CD8-positive, alpha-beta memory T cell (primary cell): ENCODE data around the gene ZNF33A. TPM values are rescaled to one million over a fixed set of nuclear protein-coding genes. Genes with fewer than 3 reads are reported as not detected.
"Not testable (repeated sequence)": the region's sequence is repeated elsewhere in the genome, so short reads cannot be mapped to it uniquely, and the experiment has no call there.

Experiments
- CTCF ChIA-PET: fragments of 350-600 bp; sonication (Branson Sonifier 250); formaldehyde crosslinking; loops from one replicate; lab custom pipeline; 2021; ENCODE audit warnings: antibody characterized with exemption; lab: Charles Lee
- POLR2A ChIA-PET: fragments of 350-600 bp; sonication (Branson Sonifier 250); formaldehyde crosslinking; loops from one replicate; lab custom pipeline; 2021; ENCODE audit warnings: antibody characterized with exemption; lab: Charles Lee
- DNase-seq, 5 donors: peaks; one replicate each; pipeline versions ENCODE4 v3.0.0 to v3.0.0-alpha.2; 2020 to 2022; ENCODE audit warnings: mixed read lengths in 1 of 5
- H3K27ac ChIP-seq: one replicate; pipeline ENCODE4 v1.7.0; 2013; ENCODE audit warnings: low read depth, mild to moderate bottlenecking, low read length, moderate library complexity
- H3K27me3 ChIP-seq: 2 replicates; pipeline ENCODE4 v1.7.0; 2013; ENCODE audit warnings: low read length, mild to moderate bottlenecking; ENCODE audit not compliant: insufficient read depth, poor library complexity, severe bottlenecking
- H3K36me3 ChIP-seq: 2 replicates; pipeline ENCODE4 v1.7.0; 2013; ENCODE audit warnings: mild to moderate bottlenecking, low read length, moderate library complexity; ENCODE audit not compliant: insufficient read depth
- H3K4me1 ChIP-seq: 2 replicates; pipeline ENCODE4 v1.7.0; 2013; ENCODE audit warnings: mild to moderate bottlenecking, low read length, moderate library complexity; ENCODE audit not compliant: insufficient read depth
- H3K4me3 ChIP-seq: 2 replicates; pipeline ENCODE4 v1.7.0; 2013; ENCODE audit warnings: mild to moderate bottlenecking, low read length
- H3K9me3 ChIP-seq: 2 replicates; pipeline ENCODE4 v1.7.0; 2013; ENCODE audit warnings: mild to moderate bottlenecking, low read length
- H3K27ac Mint-ChIP-seq, 8 donors: one replicate each; pipeline ENCODE4 v1.8.0; 2020 to 2021; ENCODE audit warnings: mixed read lengths in 8 of 8, mild to moderate bottlenecking in 6 of 8, inconsistent platforms in 3 of 8, moderate library complexity in 3 of 8
- H3K27me3 Mint-ChIP-seq, 2 donors: one replicate each; pipeline ENCODE4 v1.8.0; 2020 to 2021; ENCODE audit warnings: mixed read lengths in 2 of 2, mild to moderate bottlenecking in 1 of 2, moderate library complexity in 1 of 2
- H3K36me3 Mint-ChIP-seq, 3 donors: one replicate each; pipeline ENCODE4 v1.8.0; 2020 to 2021; ENCODE audit warnings: mixed read lengths in 3 of 3, inconsistent platforms in 1 of 3, mild to moderate bottlenecking in 1 of 3
- H3K4me1 Mint-ChIP-seq, 3 donors: one replicate each; pipeline ENCODE4 v1.8.0; 2020 to 2021; ENCODE audit warnings: mixed read lengths in 3 of 3, inconsistent platforms in 1 of 3, mild to moderate bottlenecking in 1 of 3
- H3K4me3 Mint-ChIP-seq, 7 donors: one replicate each; pipeline ENCODE4 v1.8.0; 2020 to 2021; ENCODE audit warnings: mixed read lengths in 7 of 7, mild to moderate bottlenecking in 6 of 7, moderate library complexity in 4 of 7, inconsistent platforms in 2 of 7
- H3K9me3 Mint-ChIP-seq, 5 donors: one replicate each; pipeline ENCODE4 v1.8.0; 2020 to 2022; ENCODE audit warnings: mixed read lengths in 5 of 5, mild to moderate bottlenecking in 3 of 5, moderate library complexity in 2 of 5, inconsistent platforms in 1 of 5
- polyA plus RNA-seq: library from polyadenylated mRNA; unstranded; fragments of 300-500 nt; fragmentation: Illumina TruSeq; gene quantifications from one replicate; pipeline ENCODE4 v1.2.3, GENCODE V29; 2021
- total RNA-seq, 2 experiments: library from RNA; stranded (reverse); gene quantifications; one replicate each; pipeline ENCODE4 v1.2.3, GENCODE V29; 2021

ZNF33A gene
- total and polyA plus RNA-seq, 3 experiments from 2014 or later = 22.9 to 25.7 (median 24.1) TPM

GRCh38 chr10:38093318-38093717 is 82.8 kb downstream of the ZNF33A start:
- Histone ChIP-seq H3K4me1 (peaks cover 17% of the 10 kb centered on the region), H3K4me3 (peak overlapping the region; percentile 86), H3K36me3 (peaks cover 11% of the 10 kb centered on the region)
- CTCF ChIA-PET = interaction anchor here (1.7 to 3.9 kb wide), 2 partner anchors 83 to 117 kb away, joined by 5 to 20 read pairs; partner anchors contain the start of genes ZNF25 and ZNF33A
- Mint-ChIP-seq H3K4me1 (peaks cover 24 to 44% (median 38%) of the 10 kb centered on the region in 3 donors), H3K36me3 (peaks cover 20 to 41% (median 25%) of the 10 kb centered on the region in 3 donors), H3K4me3 (peak overlapping the region; percentile 89 to 94 (median 92)), H3K27ac (peak overlapping the region in 5 of 8 donors; percentile 29 to 98 (median 97))
- not testable (repeated sequence) for H3K9me3 ChIP-seq, H3K27ac ChIP-seq, H3K27me3 Mint-ChIP-seq, DNase-seq, H3K9me3 Mint-ChIP-seq, H3K27me3 ChIP-seq
- POLR2A ChIA-PET = interaction anchor here (1.9 to 2.6 kb wide), 2 partner anchors 82 to 116 kb away, joined by 6 to 15 read pairs; partner anchors contain the start of genes ZNF25 and ZNF33A

GRCh38 chr10:38093816-38094157 is 83.3 kb downstream of the ZNF33A start:
- ChIA-PET CTCF (interaction anchor here (1.7 to 3.9 kb wide), 2 partner anchors 83 to 118 kb away, joined by 5 to 20 read pairs; partner anchors contain the start of genes ZNF25 and ZNF33A), POLR2A (interaction anchor here (1.9 to 2.6 kb wide), 2 partner anchors 83 to 117 kb away, joined by 6 to 15 read pairs; partner anchors contain the start of genes ZNF25 and ZNF33A)
- Mint-ChIP-seq H3K27me3 (no peaks in the 10 kb centered on the region), H3K4me1 (peaks cover 27 to 48% (median 43%) of the 10 kb centered on the region in 3 donors), H3K36me3 (peaks cover 22 to 46% (median 30%) of the 10 kb centered on the region in 3 donors), H3K9me3 (peaks cover 0 to 8% (median 0%) of the 10 kb centered on the region in 5 donors), H3K4me3 (peak overlapping the region; percentile 89 to 94 (median 92)), H3K27ac (peak overlapping the region; percentile 69 to 99 (median 97))
- peaks cover 12% of the 10 kb centered on the region for H3K36me3 ChIP-seq
- peak overlapping the region; percentile 86 for H3K4me3 ChIP-seq
- no peaks in the 10 kb centered on the region for H3K27me3 ChIP-seq
- DNase-seq = no peak
- peak overlapping the region; percentile 95 for H3K27ac ChIP-seq
- H3K4me1 ChIP-seq = peaks cover 17% of the 10 kb centered on the region
- H3K9me3 ChIP-seq = no peaks in the 10 kb centered on the region

GRCh38 chr10:38094158-38094926 is 83.9 kb downstream of the ZNF33A start, which contains the start of gene ZNF37A:
ZNF37A (plus strand) TSS chr10:38094337; CDS start chr10:38096618, 2,281 bp downstream.
- Mint-ChIP-seq H3K27me3 (no peaks in the 10 kb centered on the region), H3K9me3 (peaks cover 0 to 13% (median 0%) of the 10 kb centered on the region in 5 donors), H3K36me3 (peaks cover 28 to 51% (median 35%) of the 10 kb centered on the region in 3 donors), H3K4me1 (peaks cover 30 to 54% (median 45%) of the 10 kb centered on the region in 3 donors), H3K27ac (peak within 1 kb of the TSS; percentile 69 to 99 (median 97)), H3K4me3 (peak within 1 kb of the TSS; percentile 89 to 94 (median 92))
- Histone ChIP-seq H3K27me3 (no peaks in the 10 kb centered on the region), H3K36me3 (peaks cover 12% of the 10 kb centered on the region), H3K4me1 (peaks cover 17% of the 10 kb centered on the region), H3K4me3 (peak within 1 kb of the TSS; percentile 86), H3K27ac (peak within 1 kb of the TSS; percentile 95), H3K9me3 (no peaks in the 10 kb centered on the region)
- DNase-seq = peak; percentile 78 to 93 (median 85)
- ChIA-PET POLR2A (interaction anchor here (0.6 to 2.6 kb wide), 4 partner anchors 67 to 117 kb away, joined by 4 to 15 read pairs (median 6); partner anchors contain the start of genes ZNF25 and ZNF33A), CTCF (interaction anchor here (1.5 to 3.9 kb wide), 3 partner anchors 83 to 118 kb away, joined by 4 to 20 read pairs (median 5); partner anchors contain the start of genes ZNF25 and ZNF33A)

GRCh38 chr10:38094927-38095574 is 84.6 kb downstream of the ZNF33A start:
- Mint-ChIP-seq H3K27me3 (no peaks in the 10 kb centered on the region), H3K4me1 (peaks cover 30 to 60% (median 49%) of the 10 kb centered on the region in 3 donors), H3K27ac (peak overlapping the region; percentile 19 to 98 (median 96)), H3K4me3 (peak overlapping the region; percentile 89 to 94 (median 92)), H3K9me3 (peaks cover 5 to 20% (median 6%) of the 10 kb centered on the region in 5 donors), H3K36me3 (peaks cover 35 to 58% (median 42%) of the 10 kb centered on the region in 3 donors)
- POLR2A ChIA-PET = interaction anchor here (0.6 kb wide), 2 partner anchors 68 to 118 kb away, joined by 4 to 7 read pairs; no protein-coding TSS in a partner anchor
- DNase-seq = peak in 1 of 5 donors; percentile 4
- Histone ChIP-seq H3K4me3 (peak overlapping the region; percentile 86), H3K4me1 (peaks cover 17% of the 10 kb centered on the region), H3K36me3 (peaks cover 12% of the 10 kb centered on the region), H3K27ac (peak overlapping the region; percentile 95), H3K27me3 (no peaks in the 10 kb centered on the region), H3K9me3 (no peaks in the 10 kb centered on the region)
- CTCF ChIA-PET = interaction anchor here (1.5 to 3.9 kb wide), 2 partner anchors 83 to 119 kb away, joined by 4 to 20 read pairs; partner anchors contain the start of gene ZNF25

GRCh38 chr10:38102880-38103279 is 92.4 kb downstream of the ZNF33A start:
- H3K4me3 Mint-ChIP-seq = no peak overlapping the region
- peaks cover 65 to 96% (median 90%) of the 10 kb centered on the region in 3 donors for H3K36me3 Mint-ChIP-seq
- no peak for DNase-seq
- no peak overlapping the region for H3K27ac ChIP-seq
- peaks cover 10% of the 10 kb centered on the region for H3K9me3 ChIP-seq
- CTCF ChIA-PET = no interaction called here
- no peak overlapping the region for H3K27ac Mint-ChIP-seq
- H3K4me3 ChIP-seq = no peak overlapping the region
- no peaks in the 10 kb centered on the region for H3K4me1 ChIP-seq
- POLR2A ChIA-PET = no interaction called here
- H3K36me3 ChIP-seq = peaks cover 28% of the 10 kb centered on the region
- no peaks in the 10 kb centered on the region for H3K27me3 ChIP-seq
- H3K9me3 Mint-ChIP-seq = peaks cover 56 to 70% (median 62%) of the 10 kb centered on the region in 5 donors
- H3K4me1 Mint-ChIP-seq = peaks cover 8 to 25% (median 15%) of the 10 kb centered on the region in 3 donors
- no peaks in the 10 kb centered on the region for H3K27me3 Mint-ChIP-seq

- Mint-ChIP-seq H3K27ac (no peak overlapping the region), H3K4me3 (no peak overlapping the region), H3K27me3 (no peaks in the 10 kb centered on the region), H3K4me1 (peaks cover 5 to 16% (median 6%) of the 10 kb centered on the region in 3 donors), H3K36me3 (peaks cover 62 to 96% (median 86%) of the 10 kb centered on the region in 3 donors), H3K9me3 (peaks cover 61 to 79% (median 69%) of the 10 kb centered on the region in 5 donors)
- Histone ChIP-seq H3K27ac (no peak overlapping the region), H3K4me3 (no peak overlapping the region), H3K9me3 (peaks cover 12% of the 10 kb centered on the region), H3K4me1 (no peaks in the 10 kb centered on the region), H3K36me3 (peaks cover 22% of the 10 kb centered on the region), H3K27me3 (no peaks in the 10 kb centered on the region)
- ChIA-PET POLR2A (no interaction called here), CTCF (no interaction called here)
- DNase-seq = no peak
Observed at GRCh38 chr10:38103756-38104155, 93.3 kb downstream of the ZNF33A start.

- Histone ChIP-seq H3K36me3 (peaks cover 34% of the 10 kb centered on the region), H3K27me3 (no peaks in the 10 kb centered on the region), H3K9me3 (peaks cover 35% of the 10 kb centered on the region), H3K4me3 (no peak overlapping the region), H3K4me1 (no peaks in the 10 kb centered on the region), H3K27ac (no peak overlapping the region)
- Mint-ChIP-seq H3K27ac (no peak overlapping the region), H3K4me3 (no peak overlapping the region), H3K4me1 (peaks cover 0 to 1% (median 0%) of the 10 kb centered on the region in 3 donors), H3K36me3 (peaks cover 37 to 89% (median 66%) of the 10 kb centered on the region in 3 donors), H3K27me3 (no peaks in the 10 kb centered on the region), H3K9me3 (peaks cover 55 to 95% (median 92%) of the 10 kb centered on the region in 5 donors)
- ChIA-PET POLR2A (no interaction called here), CTCF (no interaction called here)
- DNase-seq = no peak
Observed at GRCh38 chr10:38112159-38112558, 101.7 kb downstream of the ZNF33A start.
